HFFc6 (cell line): ENCODE measurements around the gene BATF3. TPM values are rescaled to one million over a fixed set of nuclear protein-coding genes. Genes with fewer than 3 reads are reported as not detected.

Source experiments
- DNase-seq: peaks from one replicate; pipeline ENCODE4 v3.0.0-alpha.2; 2018
- H3K27ac Mint-ChIP-seq: 2 replicates; pipeline ENCODE4 v1.8.0; 2020; ENCODE audit warnings: mild to moderate bottlenecking, mixed read lengths
- H3K27me3 Mint-ChIP-seq: 2 replicates; pipeline ENCODE4 v1.8.0; 2021; ENCODE audit warnings: mild to moderate bottlenecking, moderate library complexity, mixed read lengths; ENCODE audit not compliant: insufficient read depth
- H3K36me3 Mint-ChIP-seq: 2 replicates; pipeline ENCODE4 v1.8.0; 2021; ENCODE audit warnings: low read depth, mixed read lengths
- H3K4me1 Mint-ChIP-seq: 2 replicates; pipeline ENCODE4 v1.8.0; 2020; ENCODE audit warnings: low read depth, mixed read lengths
- H3K4me3 Mint-ChIP-seq: 2 replicates; pipeline ENCODE4 v1.8.0; 2020; ENCODE audit warnings: mild to moderate bottlenecking, moderate library complexity, mixed read lengths
- H3K9me3 Mint-ChIP-seq: 2 replicates; pipeline ENCODE4 v1.8.0; 2020; ENCODE audit warnings: mild to moderate bottlenecking, mixed read lengths
- CTCF ChIP-seq: fragments of 200-600 bp; sonication (generic); IDR thresholded peaks from 2 replicates; pipeline ENCODE4 v1.5.0; 2021; ENCODE audit warnings: antibody characterized with exemption, mild to moderate bottlenecking
- total RNA-seq, 6 experiments: library from RNA; stranded (reverse); fragmentation: NEBNext Ultra II Directional; extraction: Animal tissue kit (Norgen Biotek cat#: 25700); gene quantifications; 2 replicates in 1 of 6; 3 replicates in 5 of 6; pipeline ENCODE4 v1.2.3, GENCODE V29; 2021

BATF3 gene
- total RNA-seq, 6 experiments from 2014 or later: 0.89 to 1.7 (median 1.4) TPM

GRCh38 chr1:212638492-212639151, 61.0 kb downstream of the BATF3 start:
- Mint-ChIP-seq H3K4me1 (peaks cover 50% of the 10 kb centered on the region), H3K27ac (peak overlapping the region; percentile 46), H3K4me3 (peak overlapping the region; percentile 48), H3K36me3 (peaks cover 9% of the 10 kb centered on the region; the same call in 1 of the 2 replicates), H3K27me3 (peaks cover 14% of the 10 kb centered on the region), H3K9me3 (peaks cover 10% of the 10 kb centered on the region)
- peak; percentile 18 for DNase-seq
- no peak for TF ChIP-seq CTCF

GRCh38 chr1:212637902-212638301, 61.7 kb downstream of the BATF3 start:
- DNase-seq: no peak
- peak overlapping the region; percentile 48 for H3K4me3 Mint-ChIP-seq
- peak overlapping the region; percentile 36 for H3K27ac Mint-ChIP-seq
- H3K36me3 Mint-ChIP-seq: peaks cover 9% of the 10 kb centered on the region; the same call in 1 of the 2 replicates
- peaks cover 13% of the 10 kb centered on the region for H3K27me3 Mint-ChIP-seq
- peaks cover 10% of the 10 kb centered on the region for H3K9me3 Mint-ChIP-seq
- peaks cover 44% of the 10 kb centered on the region for H3K4me1 Mint-ChIP-seq
- TF ChIP-seq CTCF: no peak

Other genes starting within 250 kb of the BATF3 start
- gene ATF3, start 91.1 kb downstream of the BATF3 start, total RNA-seq: 1 to 10 TPM; 1.9 to 5.5 (median 4.8) TPM
- gene NSL1, start 91.9 kb upstream of the BATF3 start, total RNA-seq: 10 to 100 TPM; 28.7 to 35.1 (median 30.4) TPM
- 10 to 100 TPM in 5 of 6 experiments, 1 to 10 TPM in 1; 8.6 to 14.4 (median 12.1) TPM for gene TATDN3, start 92.1 kb upstream of the BATF3 start, total RNA-seq
- not detected for gene SPATA45, start 147.8 kb upstream of the BATF3 start, total RNA-seq
- gene FLVCR1, start 158.4 kb upstream of the BATF3 start, total RNA-seq: 1 to 10 TPM; 3.7 to 5.5 (median 4.8) TPM